ENCODE results near the gene CDK11B.

Gene CDK11B

DNA sequence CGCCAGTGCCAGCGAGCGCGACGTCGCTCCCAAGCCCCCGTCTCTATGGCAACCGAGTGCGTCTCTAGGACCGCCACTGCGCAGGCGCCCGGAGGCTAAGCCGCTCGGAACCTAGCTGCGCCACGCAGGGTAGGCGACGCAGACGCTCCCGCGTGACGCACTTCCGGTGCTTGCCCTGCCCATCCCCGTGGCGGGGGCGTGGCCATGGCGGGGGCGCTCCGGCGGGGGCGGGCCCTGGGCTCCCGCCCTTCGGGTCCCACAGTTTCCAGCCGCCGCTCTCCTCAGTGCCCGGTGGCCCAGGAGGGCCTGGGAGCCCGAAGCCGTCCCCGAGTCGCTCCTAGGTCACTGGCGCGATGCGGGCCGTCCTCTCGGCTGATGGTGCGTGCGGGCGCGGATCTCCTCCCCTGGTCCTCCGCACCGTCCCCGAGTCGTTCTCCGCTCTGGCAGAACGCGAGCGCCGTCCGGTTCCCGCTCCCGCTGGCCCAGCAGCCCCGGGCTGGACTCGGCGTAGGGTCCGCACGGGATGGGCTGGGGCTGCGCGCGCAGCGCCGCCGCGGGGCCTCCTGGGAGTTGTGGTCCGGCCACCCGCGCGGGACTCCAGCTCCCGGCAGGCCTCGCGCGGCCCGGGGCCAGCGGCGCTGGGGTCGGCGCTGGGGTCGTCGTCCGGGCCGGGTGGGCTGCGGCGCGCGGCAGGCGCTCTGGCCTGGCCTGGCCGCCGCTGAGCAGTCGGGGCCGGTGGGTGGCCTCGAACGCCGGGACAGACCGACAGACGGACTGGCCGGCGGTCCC is 43.4 kb downstream of the CDK11B start, which contains the start of gene MIB2:
Gene MIB2 (plus strand): TSS at position 245 of the 789 bp plus-strand sequence. CDS start 7,953 bp downstream, outside the sequence.
- DNase-seq (ENCODE audit: low read depth) = peak; percentile 98

DNA sequence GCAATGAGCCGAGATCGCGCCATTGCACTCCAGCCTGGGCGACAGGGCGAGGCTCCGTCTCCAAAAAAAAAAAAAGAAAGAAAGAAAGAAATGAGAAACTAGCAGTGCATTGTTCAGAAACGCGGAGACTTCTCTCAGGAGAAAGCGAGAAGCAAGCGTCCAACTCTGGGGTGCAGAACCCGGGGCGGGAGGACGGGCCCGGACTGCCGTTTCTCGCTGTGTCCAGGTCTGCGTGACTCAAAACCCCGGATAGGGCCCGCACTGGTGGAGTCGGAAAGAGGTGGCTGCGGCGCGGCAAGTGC is 43.9 kb downstream of the CDK11B start:
- DNase-seq (ENCODE audit: low read depth) = no peak

DNA sequence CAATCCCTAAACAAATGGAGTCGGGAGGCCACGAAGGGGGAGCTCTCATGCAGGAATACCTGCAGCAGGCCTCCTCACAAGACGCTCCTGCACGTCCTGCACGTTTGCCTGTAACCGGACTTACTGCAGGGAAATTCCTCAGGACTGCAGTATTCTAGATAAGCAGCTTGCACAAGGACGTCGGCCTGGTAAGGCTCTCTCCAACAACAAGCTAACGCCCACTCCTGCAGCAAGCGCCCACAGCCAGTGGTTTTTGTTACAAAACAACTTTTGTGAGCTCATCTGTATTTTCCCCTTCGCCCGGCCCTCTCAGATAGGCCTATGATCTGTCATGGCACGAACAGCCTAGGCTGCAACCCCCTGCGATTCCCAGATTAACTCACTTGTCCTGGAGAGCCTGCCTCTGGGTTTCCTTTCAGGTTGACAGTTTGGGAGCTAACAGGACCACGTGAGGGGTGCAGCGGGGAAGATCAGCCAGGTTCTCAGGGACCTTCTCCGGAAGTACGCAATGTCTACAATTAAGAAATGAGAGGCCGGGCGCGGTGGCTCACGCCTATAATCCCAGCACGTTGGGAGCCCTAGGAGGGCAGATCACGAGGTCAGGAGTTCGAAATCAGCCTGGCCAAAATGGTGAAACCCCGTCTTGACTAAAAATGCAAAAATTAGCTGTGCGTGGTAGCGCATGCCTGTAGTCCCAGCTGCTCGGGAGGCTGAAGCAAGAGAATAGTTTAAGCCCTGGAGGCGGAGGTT is 44.4 kb downstream of the CDK11B start:
- peak; percentile 35 for DNase-seq (ENCODE audit: low read depth)

DNA sequence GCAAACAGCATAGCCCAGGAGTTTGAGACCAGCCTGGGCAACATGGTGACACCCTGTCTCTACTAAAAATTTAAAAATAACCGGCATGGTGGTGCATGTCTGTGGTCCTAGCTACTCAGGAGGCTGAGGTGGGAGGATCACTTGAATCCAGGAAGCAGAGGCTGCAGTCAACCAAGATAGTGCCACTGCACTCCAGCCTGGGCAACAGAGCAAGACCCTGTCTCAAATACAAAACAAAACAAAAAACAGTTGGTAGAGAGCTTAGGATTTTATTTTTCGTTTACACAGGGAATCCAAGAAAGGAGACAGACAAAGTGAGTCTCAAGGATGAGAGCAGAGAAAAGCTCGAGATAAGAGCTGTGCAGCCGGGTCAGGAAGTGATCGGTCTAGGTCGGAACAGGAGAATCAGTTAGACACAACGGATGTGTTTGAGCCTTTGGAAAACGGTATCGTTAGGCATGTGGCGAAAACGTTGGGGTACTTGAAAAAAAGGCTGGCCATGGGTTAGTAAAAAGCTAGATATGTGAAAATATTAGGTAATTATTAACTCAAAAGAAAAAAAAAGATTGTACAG is 45.2 kb downstream of the CDK11B start:
- DNase-seq (ENCODE audit: low read depth) = no peak

DNA sequence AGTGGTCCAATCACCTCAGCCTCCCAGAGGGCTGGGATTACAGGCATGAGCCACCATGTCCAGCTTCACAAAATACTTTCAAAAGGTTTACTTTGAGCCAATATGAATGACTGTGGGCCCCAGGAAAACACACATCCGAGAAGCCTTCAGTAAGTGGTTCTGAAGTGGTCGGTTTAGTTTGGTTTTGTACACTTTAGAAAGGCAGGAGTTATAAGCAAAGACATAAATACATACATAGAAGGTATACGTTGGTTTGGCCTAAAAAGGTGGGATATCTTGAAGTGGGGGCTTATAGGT is 46.8 kb downstream of the CDK11B start:
- DNase-seq (ENCODE audit: low read depth) = no peak

DNA sequence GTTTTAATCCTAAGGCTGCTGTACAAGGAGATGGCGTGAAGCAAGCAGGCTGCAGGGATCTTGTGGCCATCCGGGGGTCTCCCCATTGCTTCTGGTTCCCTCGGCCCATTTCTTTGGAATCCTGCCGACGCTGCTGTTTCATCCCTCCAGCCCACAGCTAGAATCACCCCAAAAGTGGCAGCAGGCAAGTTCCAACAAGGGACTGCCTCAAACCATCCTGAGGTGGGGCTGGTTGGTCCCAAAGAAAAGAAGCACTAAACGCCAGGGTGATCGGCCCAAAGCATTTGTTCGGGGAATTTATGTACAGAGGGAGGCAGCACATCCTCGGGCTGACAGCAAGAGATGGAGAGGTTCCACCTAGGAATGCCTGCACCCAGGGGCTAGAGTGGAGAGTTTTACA is 48.0 kb downstream of the CDK11B start:
- DNase-seq (ENCODE audit: low read depth) = no peak

DNA sequence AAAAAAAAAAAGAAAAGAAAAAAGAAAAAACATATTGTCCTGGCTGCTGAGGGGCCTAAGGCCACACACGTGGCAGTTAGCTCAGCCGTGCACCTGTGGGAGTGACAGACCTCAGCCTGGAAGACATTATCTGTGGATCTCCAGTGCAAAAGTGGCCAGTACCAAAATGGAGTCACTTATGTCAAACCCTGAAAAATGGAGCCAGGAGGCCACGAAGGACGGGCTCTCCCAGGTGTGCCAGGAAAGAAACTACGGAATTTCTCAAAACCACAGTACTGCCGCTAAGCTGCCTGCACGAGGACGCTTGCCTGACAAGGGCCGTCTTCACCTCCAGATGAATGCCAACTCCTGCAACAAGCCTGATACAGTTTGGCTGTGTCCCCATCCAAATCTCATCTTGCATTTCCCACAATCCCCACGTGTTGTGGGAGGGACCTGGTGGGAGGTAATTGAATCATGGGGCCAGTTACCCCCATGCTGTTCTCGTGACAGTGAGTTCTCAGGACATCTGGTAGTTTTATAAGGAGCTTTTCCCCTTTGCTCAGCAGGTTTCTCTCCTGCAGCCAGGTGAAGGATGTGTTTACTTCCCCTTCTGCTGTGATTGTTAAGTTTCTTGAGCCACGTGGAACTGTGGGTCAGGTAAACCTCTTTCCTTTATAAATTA is 48.9 kb downstream of the CDK11B start:
- no peak for DNase-seq (ENCODE audit: low read depth)

DNA sequence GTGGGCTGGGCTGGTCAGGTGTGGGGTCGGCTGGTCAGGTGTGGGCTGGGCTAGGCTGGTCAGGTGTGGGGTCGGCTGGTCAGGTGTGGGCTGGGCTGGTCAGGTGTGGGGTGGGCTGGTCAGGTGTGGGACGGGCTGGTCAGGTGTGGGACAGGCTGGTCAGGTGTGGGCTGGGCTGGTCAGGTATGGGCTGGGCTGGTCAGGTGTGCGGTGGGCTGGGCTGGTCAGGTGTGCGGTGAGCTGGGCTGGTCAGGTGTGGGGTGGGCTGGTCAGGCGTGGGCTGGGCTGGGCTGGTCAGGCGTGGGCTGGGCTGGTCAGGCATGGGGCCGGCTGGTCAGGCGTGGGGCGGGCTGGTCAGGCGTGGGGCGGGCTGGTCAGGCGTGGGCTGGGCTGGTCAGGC is 52.6 kb downstream of the CDK11B start:
- DNase-seq (ENCODE audit: low read depth) = no peak

DNA sequence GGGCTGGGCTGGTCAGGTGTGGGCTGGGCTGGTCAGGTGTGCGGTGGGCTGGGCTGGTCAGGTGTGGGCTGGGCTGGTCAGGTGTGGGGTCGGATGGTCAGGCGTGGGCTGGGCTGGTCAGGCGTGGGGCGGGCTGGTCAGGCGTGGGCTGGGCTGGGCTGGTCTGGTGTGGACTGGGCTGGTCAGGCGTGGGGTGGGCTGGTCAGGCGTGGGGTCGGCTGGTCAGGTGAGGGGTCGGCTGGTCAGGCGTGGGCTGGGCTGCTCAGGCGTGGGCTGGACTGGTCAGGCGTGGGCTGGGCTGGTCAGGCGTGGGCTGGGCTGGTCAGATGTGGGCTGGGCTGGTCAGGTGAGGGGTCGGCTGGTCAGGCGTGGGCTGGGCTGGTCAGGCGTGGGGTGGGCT is 53.1 kb downstream of the CDK11B start:
- no peak for DNase-seq (ENCODE audit: low read depth)

DNA sequence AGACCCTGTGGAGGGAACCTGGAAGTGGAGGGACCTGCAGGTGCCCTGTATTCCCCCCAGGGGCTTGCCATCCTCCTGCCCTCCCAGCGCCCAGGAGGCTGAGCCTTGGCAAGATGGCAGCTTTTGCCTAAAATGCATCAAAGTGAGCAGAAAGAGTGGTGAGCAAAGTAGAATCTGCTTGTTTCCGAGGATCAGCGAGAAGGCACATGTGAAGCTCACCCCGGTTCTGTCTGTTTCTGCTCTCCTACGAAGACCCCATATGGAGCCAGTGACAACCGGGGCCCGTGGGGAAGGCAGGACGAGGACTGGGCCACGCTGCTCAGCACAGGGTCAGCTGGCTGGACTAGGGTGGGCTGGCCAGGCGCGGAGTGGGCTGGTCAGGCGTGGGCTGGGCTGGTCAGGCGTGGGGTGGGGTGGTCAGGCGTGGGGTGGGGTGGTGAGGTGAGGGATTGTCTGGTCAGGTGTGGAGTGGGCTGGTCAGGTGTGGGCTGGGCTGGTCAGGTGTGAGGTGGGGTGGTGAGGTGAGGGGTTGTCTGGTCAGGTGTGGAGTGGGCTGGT is 53.7 kb downstream of the CDK11B start:
- no peak for DNase-seq (ENCODE audit: low read depth)

DNA sequence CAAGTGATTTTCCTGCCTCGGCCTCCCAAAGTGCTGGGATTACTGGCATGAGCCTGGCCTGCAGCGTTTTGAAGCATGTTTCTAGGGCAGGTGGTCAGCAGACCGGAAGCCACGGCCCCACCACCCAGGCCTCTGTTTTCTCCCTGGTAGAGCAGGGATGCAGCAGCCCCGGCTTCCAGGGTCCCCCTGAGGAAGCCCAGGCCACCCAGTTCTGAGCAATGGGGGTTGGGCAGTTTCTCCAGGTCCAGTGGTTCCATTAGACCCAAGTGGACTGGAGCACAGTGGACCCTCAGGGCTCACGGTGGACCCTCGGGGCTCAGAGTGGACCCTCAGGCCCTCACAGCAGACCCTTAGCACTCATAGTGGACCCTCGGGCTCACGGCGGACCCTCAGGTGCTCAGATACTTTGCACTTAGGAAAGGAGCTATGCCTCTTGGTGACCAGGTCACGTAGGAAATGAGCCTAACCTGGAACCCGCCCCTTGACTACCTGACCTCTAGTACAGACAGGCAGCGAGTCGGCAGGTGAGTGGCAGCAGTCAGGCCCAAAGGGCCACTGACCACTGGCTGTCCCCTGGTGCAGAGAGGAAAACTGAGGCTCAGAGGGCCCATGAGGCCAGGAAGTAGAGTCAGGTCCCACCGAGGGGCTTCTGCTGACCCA is 54.3 kb downstream of the CDK11B start:
- no peak for DNase-seq (ENCODE audit: low read depth)

DNA sequence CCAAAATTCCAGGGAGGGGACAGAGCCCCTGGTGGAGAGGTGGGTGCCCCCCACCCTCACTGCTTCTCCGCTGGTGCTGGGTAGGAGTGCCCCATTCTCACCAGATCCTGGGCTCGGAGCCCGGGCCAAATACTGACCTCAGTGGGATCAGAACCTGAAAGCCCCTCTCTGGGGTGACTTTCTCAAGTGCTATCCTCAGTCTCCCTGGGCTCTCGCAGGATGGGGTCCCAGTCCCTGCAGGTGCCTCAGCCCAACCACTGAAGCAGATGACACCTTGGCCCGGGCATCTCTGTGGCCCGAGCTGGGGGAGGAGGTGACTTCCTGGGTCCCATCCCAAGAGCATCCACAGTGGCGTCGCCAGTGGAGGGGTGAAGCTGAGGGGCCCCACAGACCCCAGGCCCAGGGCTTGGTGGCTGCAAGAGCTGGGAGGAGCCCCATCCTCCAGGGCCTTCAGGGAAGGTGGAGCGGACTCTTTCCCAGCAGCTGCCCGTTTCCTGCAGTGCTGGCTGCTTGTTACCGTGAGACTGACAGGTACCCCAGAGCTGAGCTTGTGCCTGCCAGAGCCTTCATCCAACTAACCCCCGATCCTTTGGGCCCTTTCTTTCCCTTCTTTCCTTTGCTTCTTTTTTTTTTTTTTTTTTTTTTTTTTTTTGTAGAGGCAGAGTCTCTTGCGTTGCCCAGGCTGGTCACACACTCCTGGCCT is 55.0 kb downstream of the CDK11B start:
- DNase-seq (ENCODE audit: low read depth) = no peak

DNA sequence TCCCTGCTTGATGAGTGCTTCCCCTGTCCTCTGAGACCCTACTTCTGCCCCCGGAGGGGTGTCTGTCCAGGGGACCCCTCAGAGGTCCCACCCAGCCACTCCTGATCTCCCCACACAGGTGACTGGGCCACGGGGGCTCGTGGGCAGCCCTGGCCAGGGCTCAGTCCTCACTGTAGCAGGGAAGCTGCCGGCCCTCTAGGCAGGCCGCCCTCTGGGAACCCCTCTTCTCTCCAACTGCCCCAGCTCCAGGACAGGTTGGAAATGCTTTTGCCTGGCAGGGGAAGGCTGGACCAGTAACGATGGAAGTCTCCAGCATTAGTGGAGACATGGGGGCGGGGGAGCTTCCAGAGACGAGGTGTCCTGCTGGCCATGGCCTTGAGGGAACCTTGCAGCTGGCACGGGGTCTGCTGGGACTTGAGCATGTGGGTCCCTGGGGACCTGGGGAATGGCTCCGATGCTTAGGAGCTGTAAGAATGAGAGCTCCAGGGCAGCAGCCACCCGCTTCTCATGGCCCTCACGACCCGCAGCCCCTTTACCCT is 55.8 kb downstream of the CDK11B start:
- DNase-seq (ENCODE audit: low read depth) = no peak

DNA sequence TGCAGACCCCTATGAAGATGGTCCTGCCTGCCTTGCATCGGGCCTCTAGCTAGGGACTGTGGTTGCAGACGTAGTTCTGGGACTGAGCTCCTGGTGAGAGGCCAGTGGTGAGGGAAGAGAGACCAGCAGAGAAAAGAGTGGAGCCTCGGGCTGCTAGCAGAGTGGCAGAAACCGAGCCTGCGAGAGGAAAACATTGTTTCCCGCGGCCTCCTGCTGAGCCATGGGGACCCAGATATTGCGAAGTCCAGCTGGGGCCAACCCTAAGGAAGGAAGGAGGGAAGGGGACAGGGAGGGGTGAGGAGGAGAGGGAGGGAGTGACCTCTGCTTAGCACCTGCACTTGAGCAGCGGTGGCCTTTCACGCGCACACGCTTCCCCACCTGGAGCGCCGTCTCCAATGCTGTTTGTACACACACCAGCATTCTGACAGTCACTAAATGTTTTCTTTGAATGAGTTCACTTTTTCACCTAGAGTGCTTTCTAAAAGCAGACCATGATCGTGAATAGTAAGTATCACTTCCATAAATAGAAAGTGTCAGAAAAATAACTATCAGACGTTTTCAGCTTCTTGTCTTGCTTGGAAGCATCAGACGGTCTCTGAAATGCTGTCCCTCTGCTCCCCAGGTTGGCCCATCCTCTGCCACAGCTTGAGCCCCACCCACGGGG is 56.4 kb downstream of the CDK11B start:
- no peak for DNase-seq (ENCODE audit: low read depth)

DNA sequence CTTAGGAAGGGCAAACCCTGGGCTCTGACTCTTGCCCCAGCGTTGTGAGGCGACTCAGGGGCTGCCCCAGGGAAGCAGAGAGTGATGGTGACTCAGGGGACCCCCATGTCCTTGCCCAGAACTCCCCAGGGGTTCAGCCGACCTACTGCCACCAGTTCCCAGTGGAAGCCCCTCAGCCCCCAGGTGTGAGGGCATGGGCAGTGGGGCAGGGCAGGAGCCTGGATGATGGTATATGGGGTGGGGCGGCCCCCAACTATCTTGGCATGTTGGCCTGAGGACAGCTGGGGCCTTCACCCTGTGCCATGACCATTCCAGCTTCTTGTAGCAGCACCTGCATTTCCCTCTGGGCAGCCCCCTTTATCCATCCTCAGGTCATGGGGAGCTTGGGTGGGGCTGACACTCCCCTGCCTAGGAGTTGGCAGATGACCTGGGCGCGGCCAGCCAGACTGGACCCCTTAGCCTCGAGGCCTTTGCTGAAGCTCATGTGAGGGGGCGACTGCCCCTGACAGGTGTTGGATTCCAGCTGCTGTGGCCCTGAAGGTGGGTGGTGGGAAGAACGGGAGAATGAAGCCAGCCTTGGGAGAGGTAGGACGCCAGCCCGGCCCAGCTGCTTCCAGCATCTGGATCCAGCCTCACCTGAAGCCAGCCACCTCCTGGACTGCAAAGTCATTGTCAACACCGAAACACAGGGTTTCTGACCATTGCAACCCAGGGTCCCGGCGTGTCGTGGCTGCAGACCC is 57.1 kb downstream of the CDK11B start:
- DNase-seq (ENCODE audit: low read depth) = no peak

DNA sequence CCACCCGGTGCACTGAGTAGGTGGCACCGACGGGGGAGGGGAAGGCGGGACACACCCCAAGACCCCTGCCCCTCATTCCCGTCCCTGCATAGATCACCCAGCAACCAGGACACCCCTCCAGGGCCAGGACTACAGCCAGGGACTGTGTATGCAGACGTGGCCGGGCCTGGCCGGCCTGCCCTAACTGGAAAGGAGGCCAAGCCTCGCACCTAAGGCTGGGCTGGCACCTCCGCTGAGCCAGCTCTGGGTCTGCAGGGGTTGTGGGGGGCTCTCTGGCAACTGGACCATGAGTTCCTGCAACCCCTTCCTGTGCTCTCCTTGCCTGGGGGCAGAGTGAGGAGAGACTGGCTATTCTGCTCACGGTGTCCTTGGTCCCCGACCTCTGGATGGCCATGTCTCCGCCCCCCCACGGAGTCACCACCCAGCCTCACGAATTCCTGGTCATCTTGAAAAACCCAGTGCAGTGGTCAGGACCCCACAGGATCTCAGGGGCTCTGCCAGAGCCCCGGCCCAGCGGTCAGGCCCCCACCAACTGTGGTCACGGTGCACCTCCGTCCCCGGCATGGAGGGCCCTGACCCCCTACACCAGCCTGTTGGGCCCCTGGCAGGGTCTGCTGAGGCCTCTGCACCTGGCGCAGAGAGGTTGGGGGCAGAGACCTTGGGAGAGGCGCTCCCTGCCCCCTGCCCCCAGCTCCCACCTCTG is 57.8 kb downstream of the CDK11B start:
- DNase-seq (ENCODE audit: low read depth) = no peak

DNA sequence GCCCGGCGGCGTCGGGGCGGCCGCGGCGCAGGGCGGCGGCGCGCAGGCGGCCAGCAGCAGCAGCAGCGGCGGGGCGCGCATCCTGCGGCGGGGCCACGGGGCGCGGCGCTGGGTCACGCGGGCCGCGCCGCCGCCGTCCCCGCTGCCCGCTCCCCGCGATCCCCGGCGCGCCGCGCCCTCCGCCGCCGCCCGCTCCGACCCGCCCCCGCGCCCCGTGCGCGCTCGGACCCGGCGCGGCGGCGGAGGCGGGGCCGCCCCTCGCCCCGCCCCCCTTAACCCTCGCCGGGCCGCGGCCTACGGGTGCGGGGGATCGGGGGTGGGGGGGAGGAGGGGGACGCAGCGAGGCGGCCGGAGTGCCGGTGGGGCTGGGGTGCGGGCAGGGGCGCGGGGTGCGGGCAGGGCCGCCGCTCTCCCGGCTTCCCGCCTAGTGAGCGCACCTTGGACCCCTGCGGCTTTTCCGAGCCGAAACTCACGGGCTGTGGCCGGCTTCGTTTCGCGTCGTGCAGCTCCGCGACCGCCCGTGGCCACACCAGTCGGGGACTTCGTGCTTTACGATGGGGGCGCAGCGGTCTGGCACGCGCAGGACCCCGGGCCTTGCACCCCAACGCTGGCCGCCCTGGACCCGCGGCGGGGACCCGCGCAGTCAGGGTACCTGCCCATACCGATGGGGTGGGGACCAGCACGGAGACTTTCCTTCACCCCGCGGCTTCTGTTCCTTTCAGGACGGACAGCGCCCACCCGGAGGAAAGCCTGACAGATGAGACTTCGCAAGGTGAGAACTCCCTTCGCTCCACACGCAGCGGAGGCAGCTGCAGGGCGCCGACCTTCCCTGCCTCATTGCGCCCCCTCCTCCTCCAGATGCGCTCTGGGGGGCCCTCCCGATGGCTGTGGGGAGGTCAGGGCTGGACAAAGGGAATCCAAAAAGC is 58.6 kb downstream of the CDK11B start, which contains the start of gene FNDC10:
Gene FNDC10 (minus strand): TSS at position 201 of the 926 bp plus-strand sequence. CDS start 120 bp downstream, at position 81.
- no peak for DNase-seq (ENCODE audit: low read depth)
